B cell (primary cell): ENCODE measurements around the gene MAPKAP1. TPM values are rescaled to one million over a fixed set of nuclear protein-coding genes. Genes with fewer than 3 reads are reported as not detected.
A peak's percentile ranks its signal among the peaks of the same experiment; 100 is the strongest.

ENCODE experiments used
- ATAC-seq: fragments of 200-7000 bp; cut with Tn5 transposase; one replicate; pipeline ENCODE4 v1.10.0; 2021; ENCODE audit warnings: low read depth, mild to moderate bottlenecking, moderate number of reproducible peaks, moderate library complexity
- CTCF ChIA-PET: fragments of 350-600 bp; sonication (Branson Sonifier 250); formaldehyde crosslinking; loops from one replicate; lab custom pipeline; 2021; ENCODE audit warnings: antibody characterized with exemption, inconsistent platforms; lab: Charles Lee
- POLR2A ChIA-PET: fragments of 350-600 bp; sonication (Branson Sonifier 250); formaldehyde crosslinking; loops from one replicate; lab custom pipeline; 2021; ENCODE audit warnings: antibody characterized with exemption; lab: Charles Lee
- DNase-seq: peaks from one replicate; pipeline ENCODE4 v3.0.0; 2013
- H2AFZ ChIP-seq: 2 replicates; pipeline ENCODE4 v1.6.1; 2012; ENCODE audit warnings: mild to moderate bottlenecking, low read depth, low read length; ENCODE audit not compliant: insufficient read depth, poor library complexity, severe bottlenecking
- H3K27ac ChIP-seq, 2 donors: 1 replicate in 1 of 2; 2 replicates in 1 of 2; pipeline ENCODE4 v1.5.1; 2012 to 2013; ENCODE audit warnings: low read length in 2 of 2, mild to moderate bottlenecking in 2 of 2, moderate library complexity in 1 of 2
- H3K27me3 ChIP-seq, 4 experiments: fragments of 200-600 bp in 1 of 4; sonication (generic) in 1 of 4; replicated peaks in 1 of 4; 1 replicate in 2 of 4; 2 replicates in 2 of 4; pipeline versions ENCODE4 v1.6.1 to v1.7.0; 2013 to 2016; ENCODE audit warnings: low read length in 3 of 4, mild to moderate bottlenecking in 2 of 4, mixed read lengths in 1 of 4, moderate library complexity in 1 of 4; ENCODE audit not compliant: insufficient read depth in 4 of 4, control insufficient read depth in 3 of 4; ENCODE audit errors: control extremely low read depth in 1 of 4
- H3K36me3 ChIP-seq, 2 experiments: replicated peaks in 1 of 2; 1 replicate in 1 of 2; 2 replicates in 1 of 2; pipeline versions ENCODE4 v1.6.1 to v1.7.1; 2013; ENCODE audit warnings: low read length in 1 of 2; ENCODE audit not compliant: insufficient read depth in 2 of 2, control insufficient read depth in 1 of 2; ENCODE audit errors: control extremely low read depth in 1 of 2, extremely low read depth in 1 of 2
- H3K4me1 ChIP-seq, 2 donors: fragments of 200-600 bp in 1 of 2; sonication (generic) in 1 of 2; 1 replicate in 1 of 2; 2 replicates in 1 of 2; pipeline versions ENCODE4 v1.5.1 to v1.6.1; 2013 to 2017; ENCODE audit warnings: low read length in 2 of 2; ENCODE audit not compliant: control insufficient read depth in 2 of 2, insufficient read depth in 2 of 2
- H3K4me2 ChIP-seq: replicated peaks from 2 replicates; pipeline ENCODE3; 2012; ENCODE audit warnings: mild to moderate bottlenecking, low read depth, low read length; ENCODE audit not compliant: poor library complexity, severe bottlenecking
- H3K4me3 ChIP-seq, 5 experiments: fragments of 200-600 bp in 1 of 5; sonication (generic) in 1 of 5; 1 replicate in 3 of 5; 2 replicates in 2 of 5; pipeline versions ENCODE4 v1.5.1 to v1.7.0; 2011 to 2016; ENCODE audit warnings: low read length in 4 of 5, mild to moderate bottlenecking in 4 of 5, low read depth in 2 of 5, control low read depth in 1 of 5, moderate library complexity in 1 of 5; ENCODE audit not compliant: insufficient read depth in 1 of 5; ENCODE audit errors: control extremely low read depth in 1 of 5, extremely low read depth in 1 of 5
- H3K79me2 ChIP-seq: fragments of 200-600 bp; sonication (generic); one replicate; pipeline ENCODE4 v1.6.0; 2016; ENCODE audit warnings: low read length; ENCODE audit not compliant: control insufficient read depth, insufficient read depth
- H3K9ac ChIP-seq: fragments of 200-600 bp; sonication (generic); 2 replicates; pipeline ENCODE4 v1.6.1; 2017; ENCODE audit warnings: mild to moderate bottlenecking, low read length, moderate library complexity
- H3K9me3 ChIP-seq, 3 donors: one replicate each; pipeline versions ENCODE4 v1.6.1 to v1.7.1; 2013; ENCODE audit warnings: low read length in 2 of 3; ENCODE audit not compliant: control insufficient read depth in 2 of 3, insufficient read depth in 1 of 3; ENCODE audit errors: control extremely low read depth in 1 of 3
- H4K20me1 ChIP-seq: 2 replicates; pipeline ENCODE4 v1.6.0; 2012; ENCODE audit warnings: mild to moderate bottlenecking, low read length; ENCODE audit not compliant: insufficient read depth, control insufficient read depth, poor library complexity, severe bottlenecking
- H3K27ac Mint-ChIP-seq: one replicate; pipeline ENCODE4 v1.8.0; 2021; ENCODE audit warnings: mixed read lengths
- H3K27me3 Mint-ChIP-seq: one replicate; pipeline ENCODE4 v1.8.0; 2021; ENCODE audit warnings: mixed read lengths
- H3K4me1 Mint-ChIP-seq: one replicate; pipeline ENCODE4 v1.8.0; 2021; ENCODE audit warnings: mixed read lengths
- H3K4me3 Mint-ChIP-seq: one replicate; pipeline ENCODE4 v1.8.0; 2021; ENCODE audit warnings: mixed read lengths
- H3K9me3 Mint-ChIP-seq: one replicate; pipeline ENCODE4 v1.8.0; 2022; ENCODE audit warnings: mixed read lengths; ENCODE audit not compliant: insufficient read depth
- CTCF ChIP-seq: fragments of 200-600 bp; IDR thresholded peaks from one replicate; pipeline ENCODE4 v1.8.0; 2022; ENCODE audit warnings: antibody characterized with exemption, mild to moderate bottlenecking
- EZH2 ChIP-seq: IDR thresholded peaks from 2 replicates; pipeline ENCODE4 v1.6.1; 2012; ENCODE audit warnings: borderline replicate concordance, low read depth, mild to moderate bottlenecking, moderate library complexity, low read length; ENCODE audit not compliant: insufficient read depth, poor library complexity, severe bottlenecking
- WGBS: methylation state at CpG from one replicate; pipeline ENCODE4 v1.1.5; 2013; ENCODE audit warnings: missing lambda C conversion rate; ENCODE audit not compliant: insufficient coverage; 5-methylcytosine and 5-hydroxymethylcytosine counted together
- intact Hi-C: fragments of 100-400 bp; cut with micrococcal nuclease; formaldehyde crosslinking; loops from one replicate; pipeline ENCODE4 v1.10.0; 2022
- polyA plus RNA-seq: library from polyadenylated mRNA; depleted of rRNA; stranded (reverse); fragments of >200 nt; gene quantifications from 2 replicates; pipeline ENCODE4 v1.2.3, GENCODE V29; 2012
- total RNA-seq, 2 donors: library from RNA; stranded (reverse); fragments of 120-200 nt in 1 of 2; gene quantifications; 1 replicate in 1 of 2; 2 replicates in 1 of 2; pipeline versions ENCODE4 v1.2.3 to v1.2.4, GENCODE V29; 2013 to 2022

The MAPKAP1 gene
- total and polyA plus RNA-seq, 2 donors (not counting 1 experiment from before 2014, with no cell fraction given) = 51.6 to 62.4 TPM

GRCh38 chr9:125405938-125406809 is 300.8 kb downstream of the MAPKAP1 start:
- Histone ChIP-seq H3K36me3 (no peaks in the 10 kb centered on the region), H3K27me3 (peaks cover 0 to 33% (median 9%) of the 10 kb centered on the region in 4 experiments), H2AFZ (no peak overlapping the region), H3K9me3 (peaks cover 0 to 15% (median 0%) of the 10 kb centered on the region in 3 donors), H3K4me1 (peaks cover 10 to 19% of the 10 kb centered on the region in 2 donors), H3K79me2 (no peaks in the 10 kb centered on the region), H3K9ac (no peak overlapping the region), H3K4me3 (no peak overlapping the region), H3K27ac (no peak overlapping the region), H3K4me2 (no peak overlapping the region), H4K20me1 (no peaks in the 10 kb centered on the region)
- TF ChIP-seq CTCF (no peak), EZH2 (no peak)
- intact Hi-C loops = no loop called here
- peaks cover 16% of the 10 kb centered on the region for H3K4me1 Mint-ChIP-seq
- H3K27ac Mint-ChIP-seq = no peak overlapping the region
- ChIA-PET POLR2A (no interaction called here), CTCF (interaction anchor here (2.1 to 3.3 kb wide), 3 partner anchors 224 to 1085 kb away, joined by 11 to 40 read pairs (median 27); no protein-coding TSS in a partner anchor)
- H3K27me3 Mint-ChIP-seq = peaks cover 23% of the 10 kb centered on the region
- peak overlapping the region; percentile 80 for H3K4me3 Mint-ChIP-seq
- 93% methylated on average over 14 of the region's 15 CpGs for WGBS
- DNase-seq (peak; percentile 4), ATAC-seq (no peak)
- no peaks in the 10 kb centered on the region for H3K9me3 Mint-ChIP-seq

GRCh38 chr9:125404733-125405132 is 302.3 kb downstream of the MAPKAP1 start:
- Mint-ChIP-seq H3K4me3 (no peak overlapping the region), H3K27me3 (peaks cover 17% of the 10 kb centered on the region), H3K4me1 (peaks cover 13% of the 10 kb centered on the region), H3K27ac (no peak overlapping the region), H3K9me3 (no peaks in the 10 kb centered on the region)
- Histone ChIP-seq H4K20me1 (no peaks in the 10 kb centered on the region), H3K79me2 (no peaks in the 10 kb centered on the region), H3K36me3 (no peaks in the 10 kb centered on the region), H3K27ac (no peak overlapping the region), H3K27me3 (peaks cover 0 to 33% (median 9%) of the 10 kb centered on the region in 4 experiments), H3K4me3 (no peak overlapping the region), H3K9ac (no peak overlapping the region), H3K4me2 (no peak overlapping the region), H3K9me3 (peaks cover 0 to 8% (median 0%) of the 10 kb centered on the region in 3 donors), H2AFZ (no peak overlapping the region), H3K4me1 (peaks cover 10 to 19% of the 10 kb centered on the region in 2 donors)
- WGBS = 97% methylated on average over 4 of the region's 7 CpGs
- intact Hi-C loops = no loop called here
- ChIA-PET CTCF (no interaction called here), POLR2A (no interaction called here)
- TF ChIP-seq EZH2 (no peak), CTCF (no peak)
- peak; percentile 5 for DNase-seq
- ATAC-seq = no peak
